ENCODE data around the gene TUBGCP3.

TUBGCP3 gene

GRCh38 chr13:112444416-112445399, 143.2 kb downstream of the TUBGCP3 start:
- Histone ChIP-seq H3K4me1 (ENCODE audit: control insufficient read depth in 1 of 2, insufficient read depth in 1 of 2, low read depth in 1 of 2, low read length in 1 of 2) (no peaks in the 10 kb centered on the region), H3K27ac (no peak overlapping the region), H3K27me3 (peaks cover 48% of the 10 kb centered on the region), H3K36me3 (no peaks in the 10 kb centered on the region), H3K4me3 (ENCODE audit: low read depth in 1 of 2, low read length in 1 of 2) (no peak overlapping the region), H3K9me3 (no peaks in the 10 kb centered on the region)
- TF ChIP-seq CTCF (IDR thresholded peaks at IDR 0.05), result no peak

- Histone ChIP-seq H3K27ac (no peak overlapping the region), H3K4me3 (ENCODE audit: low read depth in 1 of 2, low read length in 1 of 2) (no peak overlapping the region), H3K27me3 (peaks cover 48% of the 10 kb centered on the region), H3K9me3 (no peaks in the 10 kb centered on the region), H3K36me3 (no peaks in the 10 kb centered on the region), H3K4me1 (ENCODE audit: control insufficient read depth in 1 of 2, insufficient read depth in 1 of 2, low read depth in 1 of 2, low read length in 1 of 2) (no peaks in the 10 kb centered on the region)
- TF ChIP-seq CTCF (IDR thresholded peaks at IDR 0.05), result peak; percentile 16
Observed at GRCh38 chr13:112443995-112444311, 144.0 kb downstream of the TUBGCP3 start.

- H3K36me3 ChIP-seq, result no peaks in the 10 kb centered on the region
- H3K27me3 ChIP-seq, result peaks cover 48% of the 10 kb centered on the region
- no peak for TF ChIP-seq CTCF (IDR thresholded peaks at IDR 0.05)
- H3K4me3 ChIP-seq (ENCODE audit: low read depth in 1 of 2, low read length in 1 of 2), result no peak overlapping the region
- no peaks in the 10 kb centered on the region for H3K9me3 ChIP-seq
- no peaks in the 10 kb centered on the region for H3K4me1 ChIP-seq (ENCODE audit: control insufficient read depth in 1 of 2, insufficient read depth in 1 of 2, low read depth in 1 of 2, low read length in 1 of 2)
- H3K27ac ChIP-seq, result no peak overlapping the region
Observed at GRCh38 chr13:112443191-112443994, 144.6 kb downstream of the TUBGCP3 start.

- TF ChIP-seq CTCF (IDR thresholded peaks at IDR 0.05), result no peak
- H3K27me3 ChIP-seq, result peaks cover 48% of the 10 kb centered on the region
- H3K9me3 ChIP-seq, result no peaks in the 10 kb centered on the region
- no peak overlapping the region for H3K4me3 ChIP-seq (ENCODE audit: low read depth in 1 of 2, low read length in 1 of 2)
- no peak overlapping the region for H3K27ac ChIP-seq
- no peaks in the 10 kb centered on the region for H3K36me3 ChIP-seq
- no peaks in the 10 kb centered on the region for H3K4me1 ChIP-seq (ENCODE audit: control insufficient read depth in 1 of 2, insufficient read depth in 1 of 2, low read depth in 1 of 2, low read length in 1 of 2)
Observed at GRCh38 chr13:112442483-112443090, 145.4 kb downstream of the TUBGCP3 start.

- no peak for TF ChIP-seq CTCF (IDR thresholded peaks at IDR 0.05)
- Histone ChIP-seq H3K36me3 (no peaks in the 10 kb centered on the region), H3K4me3 (ENCODE audit: low read depth in 1 of 2, low read length in 1 of 2) (no peak overlapping the region), H3K27me3 (peaks cover 48% of the 10 kb centered on the region), H3K27ac (no peak overlapping the region), H3K9me3 (no peaks in the 10 kb centered on the region), H3K4me1 (ENCODE audit: control insufficient read depth in 1 of 2, insufficient read depth in 1 of 2, low read depth in 1 of 2, low read length in 1 of 2) (no peaks in the 10 kb centered on the region)
Observed at GRCh38 chr13:112441779-112442310, 146.1 kb downstream of the TUBGCP3 start.
